SK-N-SH (cell line): ENCODE data around the gene DHCR24.

Source experiments
- CHD2 ChIP-seq: fragments of 150-350 bp; IDR thresholded peaks from 2 replicates; pipeline ENCODE4 v1.6.1; 2018; ENCODE audit warnings: low read length; ENCODE audit not compliant: partially characterized antibody
- CTCF ChIP-seq: fragments of 200-600 bp; sonication (generic); IDR thresholded peaks from 2 replicates; pipeline ENCODE4 v1.6.1; 2017; ENCODE audit warnings: antibody characterized with exemption, mild to moderate bottlenecking, moderate library complexity
- GATA2 ChIP-seq: sonication (generic); formaldehyde crosslinking; IDR thresholded peaks from 2 replicates; pipeline ENCODE4 v1.5.0; 2020; ENCODE audit warnings: mild to moderate bottlenecking, missing genetic modification reagents
- MEF2A ChIP-seq: IDR thresholded peaks from 2 replicates; pipeline ENCODE4 v1.4.0; 2012; ENCODE audit warnings: low read depth, borderline replicate concordance
- RAD21 ChIP-seq: IDR thresholded peaks from 2 replicates; pipeline ENCODE4 v1.6.1; 2012; ENCODE audit warnings: mild to moderate bottlenecking, low read length
- YY1 ChIP-seq: IDR thresholded peaks from 2 replicates; pipeline ENCODE4 v1.4.0; 2012; ENCODE audit warnings: low read depth, mild to moderate bottlenecking

DNA sequence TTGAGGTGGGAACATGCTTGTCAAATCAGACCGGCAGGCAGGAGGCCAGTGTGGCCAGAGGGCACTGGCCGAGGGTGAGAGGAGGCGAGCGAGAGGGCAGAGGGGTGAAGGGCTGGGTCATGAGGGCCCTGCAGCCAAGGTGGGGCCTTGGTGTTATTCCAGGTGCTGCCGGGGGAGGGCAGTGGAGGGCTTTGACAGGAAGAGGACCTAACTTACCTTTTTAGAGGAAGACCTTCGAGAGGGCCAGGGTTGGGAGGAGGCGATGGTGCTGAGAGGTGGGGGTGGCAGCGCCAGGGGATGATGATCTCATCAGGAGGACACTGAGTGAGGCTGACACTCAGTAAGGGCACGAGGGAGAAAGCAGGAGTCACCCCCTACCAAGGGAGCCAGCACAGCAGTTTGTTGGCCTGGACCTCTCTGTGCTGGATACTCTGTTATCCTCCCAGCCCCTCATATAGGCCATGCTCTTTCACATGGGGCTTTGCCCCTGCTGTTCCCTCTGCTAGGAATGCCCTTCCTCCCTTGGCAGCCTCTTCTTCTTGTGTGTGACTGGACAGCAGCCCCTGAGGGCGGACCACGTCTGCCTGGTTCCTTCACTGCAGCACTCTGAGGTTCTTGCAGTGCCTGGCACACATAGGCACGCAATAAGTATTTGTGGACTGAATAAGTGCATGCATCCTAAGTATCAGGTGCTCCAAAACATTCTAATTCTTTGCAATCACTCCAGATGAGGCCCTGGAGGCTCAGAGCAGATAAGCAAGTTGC is 78.4 kb downstream of the DHCR24 start:
- no peak for TF ChIP-seq CTCF
- no peak for TF ChIP-seq RAD21
- TF ChIP-seq GATA2 (CRISPR knock-in tag) = no peak
- no peak for TF ChIP-seq YY1
- no peak for TF ChIP-seq CHD2
- no peak for TF ChIP-seq MEF2A
